ENCODE results near the gene EHMT2. TPM values are rescaled to one million over a fixed set of nuclear protein-coding genes. Genes with fewer than 3 reads are reported as not detected.
A peak's percentile ranks its signal among the peaks of the same experiment; 100 is the strongest.
"Not testable (repeated sequence)": the region's sequence is repeated elsewhere in the genome, so short reads cannot be mapped to it uniquely, and the experiment has no call there.

EHMT2 gene
- total RNA-seq, 1 experiment from 2014 or later, result 84.0 TPM

GRCh38 chr6:31864818-31865204 is 32.7 kb downstream of the EHMT2 start:
- Histone ChIP-seq H2AFZ (ENCODE audit: low read depth, low read length, poor library complexity, severe bottlenecking) (no peak overlapping the region), H3K79me2 (ENCODE audit: insufficient read depth, low read length) (no peaks in the 10 kb centered on the region), H3K27me3 (ENCODE audit: insufficient read depth, low read length) (no peaks in the 10 kb centered on the region), H3K4me3 (replicated peaks in 1 of 2; ENCODE audit: low read depth in 1 of 2, low read length in 2 of 2) (no peak overlapping the region), H3K27ac (ENCODE audit: low read depth, low read length) (no peak overlapping the region), H3K36me3 (ENCODE audit: control insufficient read depth in 1 of 2, insufficient read depth in 2 of 2, low read length in 2 of 2) (no peaks in the 10 kb centered on the region), H4K20me1 (ENCODE audit: insufficient read depth) (no peaks in the 10 kb centered on the region), H3K4me2 (ENCODE audit: low read length) (peak overlapping the region; percentile 95; the same call in 1 of the 2 replicates), H3K9me3 (ENCODE audit: control insufficient read depth in 1 of 2, insufficient read depth in 1 of 2, low read depth in 1 of 2, low read length in 2 of 2) (no peaks in the 10 kb centered on the region), H3K9ac (ENCODE audit: low read length) (no peak overlapping the region), H3K4me1 (ENCODE audit: control insufficient read depth in 1 of 2, insufficient read depth in 2 of 2, low read length in 2 of 2) (peaks cover 0 to 34% of the 10 kb centered on the region in 2 experiments; a peak in 3 of 4 replicates), H3K9me2 (ENCODE audit: insufficient read depth) (no peaks in the 10 kb centered on the region)
- BruUV-seq (replicated peaks), result no TSS peak
- RAD21 ChIA-PET (ENCODE audit: low non-redundant PET in 1 of 2, low total read pairs in 2 of 2, uncharacterized antibody in 2 of 2, unreplicated experiment in 2 of 2), result no interaction called here
- DNase-seq (ENCODE audit: low read depth, low spot score) (no peak), ATAC-seq (no peak)
- intact Hi-C loops (cut with micrococcal nuclease), result no loop called here
- CTCF ChIA-PET, result no interaction called here
- TF ChIP-seq ELF1 (IDR thresholded peaks at IDR 0.05; ENCODE audit: borderline replicate concordance, low read depth) (no peak), YY1 (IDR thresholded peaks at IDR 0.05; ENCODE audit: extremely low read depth, insufficient replicate concordance, low read depth, low read length) (no peak), EGR1 (IDR thresholded peaks at IDR 0.05; ENCODE audit: low read depth) (no peak)
- TF ChIP-seq, protein P1, sequence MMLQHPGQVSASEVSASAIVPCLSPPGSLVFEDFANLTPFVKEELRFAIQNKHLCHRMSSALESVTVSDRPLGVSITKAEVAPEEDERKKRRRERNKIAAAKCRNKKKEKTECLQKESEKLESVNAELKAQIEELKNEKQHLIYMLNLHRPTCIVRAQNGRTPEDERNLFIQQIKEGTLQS (IDR thresholded peaks at IDR 0.05), result no peak
- POLR2A ChIA-PET, result no interaction called here

DNA sequence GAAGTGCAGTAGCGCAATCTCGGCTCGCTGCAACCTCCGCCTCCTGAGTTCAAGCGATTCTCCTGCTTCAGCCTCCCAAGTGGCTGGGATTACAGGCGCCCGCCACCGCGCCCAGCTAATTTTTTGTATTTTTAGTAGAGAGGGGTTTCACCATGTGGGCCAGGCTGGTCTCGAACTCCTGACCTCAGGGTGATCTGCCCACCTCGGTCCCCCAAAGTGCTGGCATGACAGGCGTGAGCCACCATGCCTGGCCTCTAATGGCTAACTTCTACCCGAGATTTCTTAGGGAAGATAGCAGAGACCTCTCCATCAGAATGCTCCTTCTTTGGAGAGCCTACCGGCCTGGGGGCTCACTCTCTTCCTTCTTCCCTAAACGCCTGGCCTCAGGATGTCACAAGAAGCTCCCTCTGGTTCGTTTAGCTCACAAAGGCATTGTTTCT is 33.4 kb downstream of the EHMT2 start:
- DNase-seq (ENCODE audit: low read depth, low spot score); H2AFZ ChIP-seq (ENCODE audit: low read depth, low read length, poor library complexity, severe bottlenecking); BruUV-seq (replicated peaks); H3K36me3 ChIP-seq (ENCODE audit: control insufficient read depth in 1 of 2, insufficient read depth in 2 of 2, low read length in 2 of 2); H3K9me2 ChIP-seq (ENCODE audit: insufficient read depth); intact Hi-C loops (cut with micrococcal nuclease); H3K9me3 ChIP-seq (ENCODE audit: control insufficient read depth in 1 of 2, insufficient read depth in 1 of 2, low read depth in 1 of 2, low read length in 2 of 2); H3K79me2 ChIP-seq (ENCODE audit: insufficient read depth, low read length); ATAC-seq; H4K20me1 ChIP-seq (ENCODE audit: insufficient read depth); H3K27me3 ChIP-seq (ENCODE audit: insufficient read depth, low read length); RAD21 ChIA-PET (ENCODE audit: low non-redundant PET in 1 of 2, low total read pairs in 2 of 2, uncharacterized antibody in 2 of 2, unreplicated experiment in 2 of 2): not testable (repeated sequence)
- Histone ChIP-seq H3K4me3 (replicated peaks in 1 of 2; ENCODE audit: low read depth in 1 of 2, low read length in 2 of 2) (peak overlapping the region; percentile 66 to 77), H3K4me2 (ENCODE audit: low read length) (peak overlapping the region; percentile 95), H3K4me1 (ENCODE audit: control insufficient read depth in 1 of 2, insufficient read depth in 2 of 2, low read length in 2 of 2) (peaks cover 0 to 34% of the 10 kb centered on the region in 2 experiments; a peak in 3 of 4 replicates), H3K27ac (ENCODE audit: low read depth, low read length) (peak overlapping the region; percentile 41), H3K9ac (ENCODE audit: low read length) (peak overlapping the region; percentile 70)
- POLR2A ChIA-PET, result interaction anchor here (0.6 to 2.0 kb wide), 4 partner anchors 31 to 57 kb away, joined by 4 to 17 read pairs (median 6); partner anchors contain the start of genes HSPA1B and LSM2
- CTCF ChIA-PET, result interaction anchor here (0.7 to 1.2 kb wide), 2 partner anchors 88 to 271 kb away, joined by 3 to 4 read pairs; no protein-coding TSS in a partner anchor

All from HCT116 (cell line).